ENCODE data around the gene ADARB2.

The ADARB2 gene

GRCh38 chr10:1454951-1455350 lies 282.4 kb downstream of the ADARB2 start:
- Histone ChIP-seq H3K27me3 (ENCODE audit: insufficient read depth, poor library complexity, severe bottlenecking) (no peaks in the 10 kb centered on the region), H3K4me3 (replicated peaks; ENCODE audit: insufficient read depth, low read length) (no peak overlapping the region), H3K27ac (replicated peaks) (no peak overlapping the region)
- no peak for DNase-seq (ENCODE audit: low read depth in 1 of 2, low spot score in 1 of 2)
- TF ChIP-seq REST (IDR thresholded peaks at IDR 0.05; ENCODE audit: insufficient replicate concordance, low read depth) (no peak), SPI1 (IDR thresholded peaks at IDR 0.05; ENCODE audit: borderline replicate concordance, low read depth) (no peak), GABPA (IDR thresholded peaks at IDR 0.05; ENCODE audit: low read depth) (no peak), POLR2AphosphoS5 (IDR thresholded peaks at IDR 0.05; ENCODE audit: low read depth) (no peak)
- TF ChIP-seq, protein P1, sequence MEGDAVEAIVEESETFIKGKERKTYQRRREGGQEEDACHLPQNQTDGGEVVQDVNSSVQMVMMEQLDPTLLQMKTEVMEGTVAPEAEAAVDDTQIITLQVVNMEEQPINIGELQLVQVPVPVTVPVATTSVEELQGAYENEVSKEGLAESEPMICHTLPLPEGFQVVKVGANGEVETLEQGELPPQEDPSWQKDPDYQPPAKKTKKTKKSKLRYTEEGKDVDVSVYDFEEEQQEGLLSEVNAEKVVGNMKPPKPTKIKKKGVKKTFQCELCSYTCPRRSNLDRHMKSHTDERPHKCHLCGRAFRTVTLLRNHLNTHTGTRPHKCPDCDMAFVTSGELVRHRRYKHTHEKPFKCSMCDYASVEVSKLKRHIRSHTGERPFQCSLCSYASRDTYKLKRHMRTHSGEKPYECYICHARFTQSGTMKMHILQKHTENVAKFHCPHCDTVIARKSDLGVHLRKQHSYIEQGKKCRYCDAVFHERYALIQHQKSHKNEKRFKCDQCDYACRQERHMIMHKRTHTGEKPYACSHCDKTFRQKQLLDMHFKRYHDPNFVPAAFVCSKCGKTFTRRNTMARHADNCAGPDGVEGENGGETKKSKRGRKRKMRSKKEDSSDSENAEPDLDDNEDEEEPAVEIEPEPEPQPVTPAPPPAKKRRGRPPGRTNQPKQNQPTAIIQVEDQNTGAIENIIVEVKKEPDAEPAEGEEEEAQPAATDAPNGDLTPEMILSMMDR (IDR thresholded peaks at IDR 0.05; ENCODE audit: insufficient read depth, low read length), result no peak

DNA sequence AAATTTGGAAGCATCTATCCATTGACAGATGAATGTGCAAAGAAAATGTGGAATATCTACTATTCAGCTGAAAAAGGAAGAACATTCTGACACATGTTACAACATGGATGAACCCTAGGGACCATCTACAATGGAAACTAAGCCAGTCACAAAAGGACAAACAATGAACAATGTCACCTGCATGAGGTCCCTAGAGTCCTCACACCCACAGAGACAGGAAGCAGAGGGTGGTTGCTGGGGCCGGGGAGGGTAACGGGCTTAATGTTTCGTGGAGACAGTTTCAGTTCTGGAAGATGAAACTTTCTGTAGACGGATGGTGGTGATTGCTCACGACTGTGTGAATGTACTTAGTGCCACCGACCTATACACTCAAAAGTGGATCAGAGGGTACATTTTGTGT lies 282.9 kb downstream of the ADARB2 start:
- TF ChIP-seq POLR2AphosphoS5 (IDR thresholded peaks at IDR 0.05; ENCODE audit: low read depth), result no peak
- TF ChIP-seq SPI1 (IDR thresholded peaks at IDR 0.05; ENCODE audit: borderline replicate concordance, low read depth), result no peak
- TF ChIP-seq REST (IDR thresholded peaks at IDR 0.05; ENCODE audit: insufficient replicate concordance, low read depth), result no peak
- TF ChIP-seq GABPA (IDR thresholded peaks at IDR 0.05; ENCODE audit: low read depth), result no peak
- TF ChIP-seq, protein P1 (IDR thresholded peaks at IDR 0.05; ENCODE audit: insufficient read depth, low read length), result no peak
- Histone ChIP-seq H3K27ac (replicated peaks) (no peak overlapping the region), H3K27me3 (ENCODE audit: insufficient read depth, poor library complexity, severe bottlenecking) (no peaks in the 10 kb centered on the region), H3K4me3 (replicated peaks; ENCODE audit: insufficient read depth, low read length) (no peak overlapping the region)
- DNase-seq (ENCODE audit: low read depth in 1 of 2, low spot score in 1 of 2), result no peak

- H3K4me3 ChIP-seq (replicated peaks; ENCODE audit: insufficient read depth, low read length), result no peak overlapping the region
- H3K27ac ChIP-seq (replicated peaks), result no peak overlapping the region
- no peaks in the 10 kb centered on the region for H3K27me3 ChIP-seq (ENCODE audit: insufficient read depth, poor library complexity, severe bottlenecking)
- TF ChIP-seq GABPA (IDR thresholded peaks at IDR 0.05; ENCODE audit: low read depth) (no peak), REST (IDR thresholded peaks at IDR 0.05; ENCODE audit: insufficient replicate concordance, low read depth) (no peak), POLR2AphosphoS5 (IDR thresholded peaks at IDR 0.05; ENCODE audit: low read depth) (no peak), SPI1 (IDR thresholded peaks at IDR 0.05; ENCODE audit: borderline replicate concordance, low read depth) (no peak)
- TF ChIP-seq, protein P1 (IDR thresholded peaks at IDR 0.05; ENCODE audit: insufficient read depth, low read length), result no peak
- no peak for DNase-seq (ENCODE audit: low read depth in 1 of 2, low spot score in 1 of 2)
These were observed 284.5 kb downstream of the ADARB2 start for GRCh38 chr10:1452777-1453176.

All from HL-60 (cell line).